Mesodermal cell (in vitro differentiated cells): ENCODE results near the gene SQOR.

Experiments
- H3K27ac ChIP-seq: 2 replicates; pipeline ENCODE4 v1.7.0; 2013; ENCODE audit warnings: mild to moderate bottlenecking, low read depth, low read length, moderate library complexity; ENCODE audit not compliant: severe bottlenecking
- H3K36me3 ChIP-seq: 2 replicates; pipeline ENCODE4 v1.7.1; 2013; ENCODE audit warnings: mild to moderate bottlenecking, low read length, moderate library complexity; ENCODE audit not compliant: control insufficient read depth, insufficient read depth
- H3K4me1 ChIP-seq: one replicate; pipeline ENCODE4 v1.7.1; 2013; ENCODE audit warnings: mild to moderate bottlenecking, low read length; ENCODE audit not compliant: insufficient read depth, control insufficient read depth, poor library complexity, severe bottlenecking
- H3K4me3 ChIP-seq: 2 replicates; pipeline ENCODE4 v1.7.0; 2013; ENCODE audit warnings: low read length, control low read depth, mild to moderate bottlenecking; ENCODE audit not compliant: insufficient read depth, poor library complexity, severe bottlenecking; ENCODE audit errors: extremely low read depth
- H3K9me3 ChIP-seq: 2 replicates; pipeline ENCODE4 v1.7.1; 2013; ENCODE audit warnings: mild to moderate bottlenecking, low read length, moderate library complexity; ENCODE audit not compliant: control insufficient read depth
- WGBS, 2 experiments: methylation state at CpG; one replicate each; pipeline ENCODE4 v1.1.5; 2013; ENCODE audit warnings: missing lambda C conversion rate in 2 of 2; ENCODE audit not compliant: insufficient coverage in 2 of 2; 5-methylcytosine and 5-hydroxymethylcytosine counted together

SQOR gene

GRCh38 chr15:45705510-45706473 lies 71.0 kb downstream of the SQOR start:
- H3K36me3 ChIP-seq: no peaks in the 10 kb centered on the region
- no peak overlapping the region for H3K27ac ChIP-seq
- 3 to 4% methylated on average over 8 to 13 of the region's 15 CpGs for WGBS, 2 experiments

GRCh38 chr15:45710657-45711056 lies 75.8 kb downstream of the SQOR start:
- no peaks in the 10 kb centered on the region for H3K9me3 ChIP-seq
- no peak overlapping the region for H3K4me3 ChIP-seq
- no peak overlapping the region for H3K27ac ChIP-seq
- no peaks in the 10 kb centered on the region for H3K36me3 ChIP-seq
- 86 to 87% methylated on average over 5 to 6 of the region's 6 CpGs for WGBS, 2 experiments
- peaks cover 8% of the 10 kb centered on the region for H3K4me1 ChIP-seq

More at GRCh38 chr15:45705510-45706473, 71.0 kb downstream of the SQOR start:
- Histone ChIP-seq H3K4me3 (peak overlapping the region; percentile 58), H3K9me3 (no peaks in the 10 kb centered on the region), H3K4me1 (peaks cover 3% of the 10 kb centered on the region)

- 36 to 44% methylated on average over 20 to 22 of the region's 24 CpGs for WGBS, 2 experiments
- peaks cover 6% of the 10 kb centered on the region for H3K4me1 ChIP-seq
- no peak overlapping the region for H3K4me3 ChIP-seq
- H3K9me3 ChIP-seq: no peaks in the 10 kb centered on the region
- peak overlapping the region; percentile 69 for H3K27ac ChIP-seq
- H3K36me3 ChIP-seq: no peaks in the 10 kb centered on the region
Measured at GRCh38 chr15:45714590-45715488, 80.0 kb downstream of the SQOR start.

GRCh38 chr15:45715528-45715927 lies 80.7 kb downstream of the SQOR start:
- Histone ChIP-seq H3K36me3 (no peaks in the 10 kb centered on the region), H3K27ac (no peak overlapping the region), H3K4me3 (no peak overlapping the region), H3K9me3 (no peaks in the 10 kb centered on the region), H3K4me1 (peaks cover 6% of the 10 kb centered on the region)
- WGBS, 2 experiments: no CpG with 5 or more reads among the region's 1 CpG

GRCh38 chr15:45719490-45719889 lies 84.7 kb downstream of the SQOR start:
- H3K27ac ChIP-seq: no peak overlapping the region
- peaks cover 6% of the 10 kb centered on the region for H3K4me1 ChIP-seq
- 45% methylated on average over 2 of the region's 4 CpGs; no CpG with 5 or more reads in 1 of the 2 experiments for WGBS, 2 experiments
- no peak overlapping the region for H3K4me3 ChIP-seq
- H3K36me3 ChIP-seq: no peaks in the 10 kb centered on the region
- no peaks in the 10 kb centered on the region for H3K9me3 ChIP-seq

GRCh38 chr15:45720183-45720582 lies 85.4 kb downstream of the SQOR start:
- Histone ChIP-seq H3K27ac (no peak overlapping the region), H3K4me1 (peaks cover under 1% of the 10 kb centered on the region), H3K9me3 (no peaks in the 10 kb centered on the region), H3K4me3 (no peak overlapping the region), H3K36me3 (no peaks in the 10 kb centered on the region)

- no peaks in the 10 kb centered on the region for H3K9me3 ChIP-seq
- H3K4me1 ChIP-seq: peaks cover 7% of the 10 kb centered on the region
- no peak overlapping the region for H3K27ac ChIP-seq
- H3K4me3 ChIP-seq: no peak overlapping the region
- H3K36me3 ChIP-seq: no peaks in the 10 kb centered on the region
- 93 to 100% methylated on average over 1 to 2 of the region's 3 CpGs for WGBS, 2 experiments
Measured at GRCh38 chr15:45728641-45729040, 93.8 kb downstream of the SQOR start.

GRCh38 chr15:45729141-45729540 lies 94.3 kb downstream of the SQOR start:
- 66 to 68% methylated on average over 5 to 6 of the region's 7 CpGs for WGBS, 2 experiments
- H3K36me3 ChIP-seq: no peaks in the 10 kb centered on the region

GRCh38 chr15:45731343-45731742 lies 96.5 kb downstream of the SQOR start:
- H3K36me3 ChIP-seq: no peaks in the 10 kb centered on the region
- H3K4me1 ChIP-seq: peaks cover 12% of the 10 kb centered on the region
- no peaks in the 10 kb centered on the region for H3K9me3 ChIP-seq
- H3K27ac ChIP-seq: no peak overlapping the region
- H3K4me3 ChIP-seq: no peak overlapping the region
- WGBS, 2 experiments: no CpG with 5 or more reads among the region's 1 CpG

More at GRCh38 chr15:45729141-45729540, 94.3 kb downstream of the SQOR start:
- peaks cover 10% of the 10 kb centered on the region for H3K4me1 ChIP-seq
- H3K4me3 ChIP-seq: no peak overlapping the region
- H3K27ac ChIP-seq: no peak overlapping the region
- H3K9me3 ChIP-seq: no peaks in the 10 kb centered on the region

GRCh38 chr15:45732662-45733061 lies 97.8 kb downstream of the SQOR start:
- WGBS, 2 experiments: 90 to 94% methylated on average over 1 to 2 of the region's 2 CpGs
- Histone ChIP-seq H3K9me3 (no peaks in the 10 kb centered on the region), H3K4me3 (no peak overlapping the region), H3K4me1 (peaks cover 12% of the 10 kb centered on the region), H3K36me3 (no peaks in the 10 kb centered on the region), H3K27ac (no peak overlapping the region)
